ENCODE results near the gene DEPDC5.

- TF ChIP-seq, protein P1, sequence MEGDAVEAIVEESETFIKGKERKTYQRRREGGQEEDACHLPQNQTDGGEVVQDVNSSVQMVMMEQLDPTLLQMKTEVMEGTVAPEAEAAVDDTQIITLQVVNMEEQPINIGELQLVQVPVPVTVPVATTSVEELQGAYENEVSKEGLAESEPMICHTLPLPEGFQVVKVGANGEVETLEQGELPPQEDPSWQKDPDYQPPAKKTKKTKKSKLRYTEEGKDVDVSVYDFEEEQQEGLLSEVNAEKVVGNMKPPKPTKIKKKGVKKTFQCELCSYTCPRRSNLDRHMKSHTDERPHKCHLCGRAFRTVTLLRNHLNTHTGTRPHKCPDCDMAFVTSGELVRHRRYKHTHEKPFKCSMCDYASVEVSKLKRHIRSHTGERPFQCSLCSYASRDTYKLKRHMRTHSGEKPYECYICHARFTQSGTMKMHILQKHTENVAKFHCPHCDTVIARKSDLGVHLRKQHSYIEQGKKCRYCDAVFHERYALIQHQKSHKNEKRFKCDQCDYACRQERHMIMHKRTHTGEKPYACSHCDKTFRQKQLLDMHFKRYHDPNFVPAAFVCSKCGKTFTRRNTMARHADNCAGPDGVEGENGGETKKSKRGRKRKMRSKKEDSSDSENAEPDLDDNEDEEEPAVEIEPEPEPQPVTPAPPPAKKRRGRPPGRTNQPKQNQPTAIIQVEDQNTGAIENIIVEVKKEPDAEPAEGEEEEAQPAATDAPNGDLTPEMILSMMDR (IDR thresholded peaks at IDR 0.05): no peak
- TF ChIP-seq POLR2A (IDR thresholded peaks at IDR 0.05): no peak
Observed at GRCh38 chr22:31734512-31734911, 19.3 kb upstream of the DEPDC5 start.
